HT1080 (cell line): ENCODE results near the gene FBXO48. TPM values are rescaled to one million over a fixed set of nuclear protein-coding genes. Genes with fewer than 3 reads are reported as not detected.
A peak's percentile ranks its signal among the peaks of the same experiment; 100 is the strongest.
"Not testable (repeated sequence)": the region's sequence is repeated elsewhere in the genome, so short reads cannot be mapped to it uniquely, and the experiment has no call there.

Source experiments
- DNase-seq: peaks from one replicate; pipeline ENCODE4 v3.0.0-alpha.2; 2015; ENCODE audit warnings: low read depth
- total RNA-seq: library from RNA; depleted of rRNA; stranded (reverse); fragments of >200 nt; shearing (Covaris generic); gene quantifications from 2 replicates; pipeline ENCODE4 v1.2.3, GENCODE V29; 2014

The FBXO48 gene
- total RNA-seq, 1 experiment from 2014 or later, result 0.63 TPM

GRCh38 chr2:68472796-68473414, 5.8 kb upstream of the FBXO48 start:
- no peak for DNase-seq

- no peak for DNase-seq
These were observed 4.3 kb upstream of the FBXO48 start for GRCh38 chr2:68471385-68471784.

DNA sequence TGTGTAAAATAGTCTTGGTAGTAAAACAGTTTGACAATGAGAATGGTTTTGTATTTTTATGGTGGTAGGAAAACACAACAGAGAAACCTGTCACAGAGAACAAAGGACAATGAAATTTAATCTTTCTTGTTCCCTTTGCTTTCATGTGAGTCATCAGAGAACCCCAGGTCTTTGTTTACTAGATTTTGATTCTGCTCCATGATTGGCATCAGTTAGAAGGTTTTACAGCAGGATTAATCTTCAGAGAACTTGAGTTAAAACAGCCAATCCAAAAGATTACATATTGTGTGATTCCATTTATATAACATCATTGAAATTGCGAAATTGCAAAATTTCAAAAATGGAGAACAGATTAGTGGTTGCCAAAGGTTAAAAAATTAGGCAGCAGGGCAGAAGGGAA, 2.8 kb upstream of the FBXO48 start:
- no peak for DNase-seq

- DNase-seq, result no peak
These were observed 1.7 kb upstream of the FBXO48 start for GRCh38 chr2:68468801-68469200.

- DNase-seq, result no peak
These were observed 367 bp downstream of the FBXO48 start for GRCh38 chr2:68466778-68467076.

GRCh38 chr2:68466361-68466777, 725 bp downstream of the FBXO48 start:
- peak; percentile 65 for DNase-seq

GRCh38 chr2:68465081-68465916, 1.8 kb downstream of the FBXO48 start:
- no peak for DNase-seq

- DNase-seq, result no peak
These were observed 2.4 kb downstream of the FBXO48 start for GRCh38 chr2:68464651-68465050.

GRCh38 chr2:68463287-68463877, 3.7 kb downstream of the FBXO48 start:
- DNase-seq, result peak; percentile 40

DNA sequence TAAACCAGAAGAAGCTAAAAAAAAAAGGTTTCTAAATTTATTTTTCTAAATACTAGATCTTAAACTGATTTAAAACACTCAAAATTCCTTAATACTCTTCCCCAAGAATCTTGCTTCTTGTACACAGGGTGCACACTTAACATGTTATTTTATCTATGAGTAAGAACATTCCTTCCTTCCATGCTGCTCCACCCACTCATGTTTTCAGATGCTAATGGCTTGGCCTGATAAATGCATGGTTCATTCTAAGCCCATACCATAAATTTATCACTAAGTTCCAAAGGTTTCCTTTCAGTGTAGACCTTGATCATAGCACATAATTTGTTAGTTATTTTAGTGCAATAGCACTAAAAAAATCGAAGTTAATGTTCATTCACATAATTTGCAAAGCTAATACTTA, 8.1 kb downstream of the FBXO48 start:
- no peak for DNase-seq

- no peak for DNase-seq
These were observed 10.9 kb downstream of the FBXO48 start for GRCh38 chr2:68456198-68456597.

GRCh38 chr2:68454719-68455118, 12.4 kb downstream of the FBXO48 start:
- DNase-seq, result no peak

DNA sequence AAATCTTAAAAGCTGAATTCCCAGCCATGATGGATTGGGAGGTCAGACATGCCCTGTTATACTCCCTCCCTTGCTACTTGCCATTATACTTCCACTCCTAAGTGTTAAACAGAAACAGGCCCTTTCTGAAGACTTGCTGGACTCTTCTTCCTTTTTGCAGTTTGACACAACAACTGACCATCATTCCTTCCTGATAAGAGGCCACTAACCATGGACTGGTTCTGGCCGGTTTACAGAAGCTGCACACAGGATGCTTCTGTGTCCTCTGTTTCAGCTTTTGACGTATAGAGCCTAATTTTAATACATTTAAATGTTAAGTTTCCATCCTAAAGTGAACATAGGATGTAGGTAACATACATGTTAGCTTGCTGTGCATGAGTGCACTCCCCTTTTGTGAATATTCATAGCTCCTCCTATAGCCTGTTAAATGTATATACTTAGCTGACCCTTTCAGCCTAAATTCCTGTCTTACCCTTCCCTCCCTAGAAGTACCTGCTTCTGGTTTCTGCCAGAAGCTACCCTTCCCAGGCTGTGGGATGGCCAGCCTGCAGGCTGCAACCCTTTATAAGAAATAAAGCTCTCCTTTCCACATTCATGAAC, 13.2 kb downstream of the FBXO48 start:
- DNase-seq, result no peak

- DNase-seq, result no peak
These were observed 14.8 kb downstream of the FBXO48 start for GRCh38 chr2:68452158-68452900.

DNA sequence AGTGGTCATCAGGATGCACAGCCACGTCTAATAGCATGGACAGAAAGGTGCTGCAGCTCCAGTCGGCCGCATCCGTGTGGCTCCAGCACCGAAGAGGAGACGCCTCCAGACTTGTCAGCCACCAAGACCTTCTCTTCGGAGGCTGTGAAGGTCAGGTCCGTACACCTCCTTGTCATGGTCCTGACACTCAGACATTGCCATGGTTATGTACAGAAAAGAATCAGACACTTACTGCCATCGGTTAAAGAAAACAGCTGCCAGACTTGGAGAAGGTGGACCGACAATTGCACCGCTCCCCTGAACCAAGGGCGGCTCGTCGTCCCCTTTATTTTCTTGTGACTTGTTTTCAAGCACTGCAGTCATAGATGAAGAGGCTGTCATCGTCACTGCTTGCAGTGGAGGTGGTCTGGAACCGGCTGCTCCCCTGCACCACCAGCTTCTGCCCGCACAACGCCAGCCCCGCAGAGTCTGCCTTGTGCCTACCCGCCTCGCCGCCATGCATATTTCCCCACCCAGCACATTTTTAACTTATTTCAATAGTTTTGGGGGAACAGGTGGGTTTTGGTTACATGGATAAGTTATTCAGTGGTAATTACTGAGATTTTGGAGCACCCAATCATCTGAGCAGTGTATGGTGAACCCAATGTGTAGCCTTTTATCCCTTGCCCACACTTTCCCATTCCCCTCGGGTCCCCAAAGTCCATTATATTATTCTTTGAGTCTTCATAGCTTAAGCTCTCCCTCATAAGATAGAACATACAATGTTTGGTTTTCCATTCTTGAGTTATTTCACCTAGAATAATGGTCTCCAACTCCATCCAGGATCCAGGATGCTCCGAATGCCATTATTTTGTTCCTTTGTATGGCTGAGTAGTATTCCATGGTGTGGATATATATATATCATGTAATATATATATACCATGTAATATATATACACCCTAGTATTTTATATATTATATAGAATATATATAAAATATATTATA, 18.1 kb downstream of the FBXO48 start:
- DNase-seq, result no peak

DNA sequence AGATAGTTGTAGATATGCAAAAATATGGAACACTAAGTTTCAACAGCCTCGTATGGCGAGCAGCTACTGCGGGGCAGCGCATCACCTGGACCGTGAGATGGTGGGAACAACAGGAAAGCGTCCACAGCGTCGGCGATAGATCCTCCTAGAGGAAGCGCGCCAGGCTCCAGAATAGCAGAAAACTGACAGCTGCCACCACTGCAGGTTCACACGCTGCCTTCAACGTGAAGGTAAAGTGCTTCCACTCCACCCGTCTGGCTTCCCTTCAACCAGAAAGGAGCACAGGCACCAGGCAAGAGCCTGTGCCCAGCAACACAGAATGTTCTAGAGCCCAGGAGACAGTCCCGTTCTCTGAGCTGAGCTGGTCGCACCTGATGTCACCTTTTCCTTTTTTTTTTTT, 20.0 kb downstream of the FBXO48 start:
- DNase-seq, result no peak

DNA sequence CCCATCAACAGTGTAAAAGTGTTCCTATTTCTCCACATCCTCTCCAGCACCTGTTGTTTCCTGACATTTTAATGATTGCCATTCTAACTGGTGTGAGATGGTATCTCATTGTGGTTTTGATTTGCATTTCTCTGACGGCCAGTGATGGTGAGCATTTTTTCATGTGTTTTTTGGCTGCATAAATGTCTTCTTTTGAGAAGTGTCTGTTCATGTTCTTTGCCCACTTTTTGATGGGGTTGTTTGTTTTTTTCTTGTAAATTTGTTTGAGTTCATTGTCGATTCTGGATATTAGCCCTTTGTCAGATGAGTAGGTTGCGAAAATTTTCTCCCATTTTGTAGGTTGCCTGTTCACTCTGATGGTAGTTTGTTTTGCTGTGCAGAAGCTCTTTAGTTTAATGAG, 20.7 kb downstream of the FBXO48 start:
- DNase-seq, result not testable (repeated sequence)

- no peak for DNase-seq
These were observed 25.1 kb downstream of the FBXO48 start for GRCh38 chr2:68441994-68442322.

DNA sequence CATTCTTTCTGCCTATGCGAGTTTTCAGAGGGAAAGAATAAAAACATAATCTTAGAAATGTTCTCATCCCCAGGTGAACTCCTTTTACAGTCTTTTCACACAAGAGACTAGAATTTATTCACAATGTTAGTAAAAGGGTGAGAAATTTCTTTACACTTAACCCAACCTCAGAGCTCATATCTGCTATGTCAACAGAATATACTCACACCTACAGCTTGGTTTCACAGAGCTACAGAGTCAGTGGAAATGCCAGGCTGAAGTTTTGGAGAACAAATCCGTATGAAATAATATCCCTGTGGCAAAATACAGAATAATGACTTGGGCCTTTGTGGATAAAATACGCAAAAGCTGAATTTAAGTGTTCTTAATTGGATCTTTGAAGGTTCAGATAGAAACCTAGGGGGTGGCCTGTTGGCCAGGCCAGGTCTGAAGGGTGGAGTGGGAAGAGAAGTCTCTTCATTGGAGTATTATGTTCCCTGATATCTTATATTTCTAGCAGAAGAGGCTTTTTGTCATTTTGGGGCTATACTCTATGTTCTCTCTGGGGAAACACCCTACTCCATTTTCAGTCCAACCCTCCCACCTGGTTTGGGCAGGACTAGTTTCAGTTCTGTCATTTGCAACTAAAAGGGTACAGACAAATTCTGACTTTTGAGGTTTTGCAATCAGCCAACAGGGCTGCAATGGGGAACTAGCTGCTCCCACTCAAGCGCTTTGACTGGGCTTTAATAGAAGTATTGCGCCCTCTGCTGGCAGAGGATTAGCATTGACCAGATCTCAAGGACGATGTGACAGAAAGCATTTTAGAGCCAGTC, 25.7 kb downstream of the FBXO48 start:
- peak; percentile 76 for DNase-seq
